Stimulated activated CD4-positive, alpha-beta T cell treated with anti-CD3 and anti-CD28 coated beads, Interleukin-1b, Interleukin-23, amount 100 ng/mL, for 1 hour (primary cell): ENCODE measurements around the gene NUAK2.
A peak's percentile ranks its signal among the peaks of the same experiment; 100 is the strongest.

ENCODE experiments used
- DNase-seq, 2 donors: peaks; one replicate each; pipeline ENCODE4 v3.0.0-alpha.2; 2020; ENCODE audit warnings: low read depth in 2 of 2

The NUAK2 gene

GRCh38 chr1:205274041-205274691 lies 47.4 kb downstream of the NUAK2 start:
- DNase-seq = no peak

- peak; percentile 64 to 76 for DNase-seq
Observed at GRCh38 chr1:205273551-205273982, 48.0 kb downstream of the NUAK2 start.

DNA sequence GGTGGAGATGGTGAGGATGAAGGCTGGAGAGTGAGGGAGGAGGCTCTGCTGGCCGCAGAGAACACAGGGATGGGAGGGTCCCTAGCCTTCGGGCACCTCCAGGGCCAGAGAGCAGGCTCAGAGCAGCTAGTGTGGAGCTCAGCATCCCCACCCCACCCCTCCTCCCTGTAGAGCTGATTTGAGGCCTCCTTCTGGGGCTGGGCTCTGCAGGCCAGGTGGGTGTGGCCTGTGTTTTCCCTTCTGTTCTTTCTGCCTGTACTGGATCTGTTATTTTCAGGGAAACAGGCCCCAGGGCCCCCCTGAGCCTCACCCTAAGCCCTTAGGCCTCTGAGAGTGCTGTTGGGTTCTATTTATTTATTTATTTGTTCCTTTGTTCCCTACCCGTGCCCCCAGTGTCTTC lies 49.0 kb downstream of the NUAK2 start:
- no peak for DNase-seq

DNA sequence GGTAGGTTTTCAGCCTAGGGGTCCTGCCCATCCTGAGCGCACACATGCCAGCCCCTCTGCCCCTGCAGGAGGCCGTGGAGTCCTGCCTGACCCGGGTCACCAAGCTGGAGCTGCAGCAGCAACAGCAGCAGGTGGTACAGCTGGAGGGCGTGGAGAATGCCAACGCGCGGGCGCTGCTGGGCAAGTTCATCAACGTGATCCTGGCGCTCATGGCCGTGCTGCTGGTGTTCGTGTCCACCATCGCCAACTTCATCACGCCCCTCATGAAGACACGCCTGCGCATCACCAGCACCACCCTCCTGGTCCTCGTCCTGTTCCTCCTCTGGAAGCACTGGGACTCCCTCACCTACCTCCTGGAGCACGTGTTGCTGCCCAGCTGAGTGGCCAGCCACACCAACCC lies 49.8 kb downstream of the NUAK2 start:
- no peak for DNase-seq

DNA sequence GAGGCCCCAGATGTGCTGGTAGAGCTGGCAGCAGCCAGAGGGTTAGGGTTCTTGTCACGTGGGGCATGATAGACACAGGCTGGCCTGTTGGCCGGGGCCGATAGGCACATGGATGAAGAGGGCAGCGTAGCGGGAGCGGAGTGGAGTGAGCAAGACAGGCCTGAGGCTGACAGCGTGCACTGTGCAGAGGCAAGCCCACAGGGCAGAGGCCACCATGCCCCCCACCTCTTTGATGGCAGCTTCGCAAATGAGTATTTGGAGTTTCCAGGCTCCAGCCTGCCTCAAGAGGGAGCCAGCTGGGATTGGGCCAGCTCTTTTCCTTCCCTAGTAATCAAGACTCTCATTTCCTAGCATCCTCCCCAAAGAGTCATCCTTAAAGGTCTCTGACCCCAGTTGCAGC lies 50.3 kb downstream of the NUAK2 start:
- DNase-seq = no peak

DNA sequence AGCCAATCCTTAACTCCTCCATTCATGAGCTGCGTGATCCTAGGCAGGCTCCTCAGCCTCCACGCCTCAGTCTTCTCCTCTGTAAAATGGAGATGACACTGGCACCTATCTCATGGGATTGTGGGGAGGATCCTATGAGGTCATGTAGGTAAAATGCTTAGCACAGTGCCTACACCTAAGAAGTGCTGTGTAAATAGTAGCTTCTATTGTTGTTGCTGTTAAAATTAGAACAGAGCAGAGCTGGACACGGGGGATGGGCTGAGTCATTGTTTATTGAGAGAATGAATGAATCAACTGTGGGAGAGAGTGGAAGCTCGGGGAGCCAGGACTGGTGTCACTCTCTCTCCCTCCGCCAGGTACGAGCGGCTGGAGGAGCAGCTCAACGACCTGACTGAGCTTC lies 50.8 kb downstream of the NUAK2 start:
- DNase-seq = no peak

DNA sequence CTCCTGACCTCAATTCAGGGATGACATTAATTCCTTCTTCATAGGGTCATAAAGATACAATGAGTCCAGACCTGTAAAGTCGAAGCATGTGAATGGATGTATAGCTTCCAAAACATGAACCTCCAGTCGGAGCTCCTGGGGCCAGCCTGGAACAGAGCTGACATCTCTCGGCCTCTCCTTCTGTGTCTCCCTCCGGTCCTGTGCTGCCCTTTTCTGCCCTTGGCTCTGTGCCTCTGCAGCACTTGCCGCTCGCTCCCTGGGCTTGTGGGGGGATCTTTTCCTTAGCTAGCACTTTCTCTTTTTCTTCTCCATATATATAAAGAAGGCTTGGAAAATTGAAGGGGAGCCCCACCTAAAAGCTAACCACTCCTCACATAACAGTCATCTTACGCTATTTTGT lies 51.3 kb downstream of the NUAK2 start:
- DNase-seq = no peak

GRCh38 chr1:205269711-205270110 lies 51.8 kb downstream of the NUAK2 start:
- no peak for DNase-seq

DNA sequence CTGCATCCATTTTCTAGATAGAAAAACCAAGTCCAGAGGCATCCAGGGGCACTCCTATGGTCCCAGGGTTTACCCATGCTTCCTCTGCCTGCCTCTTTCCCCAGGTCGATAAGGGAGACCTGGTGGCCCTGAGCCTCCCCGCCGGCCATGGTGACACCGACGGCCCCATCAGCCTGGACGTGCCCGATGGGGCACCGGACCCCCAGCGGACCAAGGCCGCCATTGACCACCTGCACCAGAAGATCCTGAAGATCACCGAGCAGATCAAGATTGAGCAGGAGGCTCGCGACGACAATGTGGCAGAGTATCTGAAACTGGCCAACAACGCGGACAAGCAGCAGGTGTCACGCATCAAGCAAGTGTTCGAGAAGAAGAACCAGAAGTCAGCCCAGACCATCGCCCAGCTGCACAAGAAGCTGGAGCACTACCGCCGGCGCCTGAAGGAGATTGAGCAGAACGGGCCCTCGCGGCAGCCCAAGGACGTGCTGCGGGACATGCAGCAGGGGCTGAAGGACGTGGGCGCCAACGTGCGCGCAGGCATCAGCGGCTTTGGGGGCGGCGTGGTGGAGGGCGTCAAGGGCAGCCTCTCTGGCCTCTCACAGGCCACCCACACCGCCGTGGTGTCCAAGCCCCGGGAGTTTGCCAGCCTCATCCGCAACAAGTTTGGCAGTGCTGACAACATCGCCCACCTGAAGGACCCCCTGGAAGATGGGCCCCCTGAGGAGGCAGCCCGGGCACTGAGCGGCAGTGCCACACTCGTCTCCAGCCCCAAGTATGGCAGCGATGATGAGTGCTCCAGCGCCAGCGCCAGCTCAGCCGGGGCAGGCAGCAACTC lies 52.5 kb downstream of the NUAK2 start:
- no peak for DNase-seq

- no peak for DNase-seq
Observed at GRCh38 chr1:205267306-205267902, 54.1 kb downstream of the NUAK2 start.

DNA sequence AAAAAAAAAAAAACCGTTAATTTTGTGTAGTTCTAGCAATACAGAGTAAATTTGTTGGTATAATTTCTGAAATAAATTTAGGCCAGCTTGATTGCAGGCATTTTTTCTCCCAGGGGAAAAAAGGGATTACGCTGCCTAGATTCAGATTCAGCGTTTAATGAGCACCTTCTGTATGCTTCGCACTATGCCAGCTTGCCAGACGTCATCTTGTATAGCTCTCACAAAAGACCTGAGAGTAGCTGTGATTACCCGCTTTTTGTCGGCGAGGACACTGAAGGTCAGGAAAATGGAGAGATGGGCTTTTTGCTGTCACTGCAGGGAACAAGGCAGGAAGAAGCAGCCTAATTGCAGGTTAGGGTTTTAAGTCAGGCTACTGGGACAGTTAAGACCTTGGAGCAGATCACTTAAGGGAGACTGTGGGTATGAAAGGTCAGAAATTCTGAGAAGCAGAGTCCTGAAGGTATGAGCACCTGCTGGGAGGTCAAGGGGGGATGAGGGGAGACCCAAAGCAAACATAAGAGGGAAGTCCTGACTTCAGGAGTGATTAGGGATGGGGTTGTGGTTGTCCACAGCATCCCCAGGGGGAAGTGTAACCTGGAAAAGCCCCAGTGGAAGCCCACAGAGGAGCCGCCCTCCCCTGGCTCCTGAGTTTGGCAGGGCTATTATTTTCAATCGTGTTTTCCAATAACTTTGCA lies 54.8 kb downstream of the NUAK2 start:
- no peak for DNase-seq

GRCh38 chr1:205263580-205264190 lies 57.9 kb downstream of the NUAK2 start:
- DNase-seq = no peak

GRCh38 chr1:205262731-205263171 lies 58.8 kb downstream of the NUAK2 start:
- no peak for DNase-seq

GRCh38 chr1:205261946-205262691 lies 59.4 kb downstream of the NUAK2 start:
- DNase-seq = no peak

- no peak for DNase-seq
Observed at GRCh38 chr1:205260948-205261732, 60.4 kb downstream of the NUAK2 start.

- no peak for DNase-seq
Observed at GRCh38 chr1:205259998-205260397, 61.5 kb downstream of the NUAK2 start.

DNA sequence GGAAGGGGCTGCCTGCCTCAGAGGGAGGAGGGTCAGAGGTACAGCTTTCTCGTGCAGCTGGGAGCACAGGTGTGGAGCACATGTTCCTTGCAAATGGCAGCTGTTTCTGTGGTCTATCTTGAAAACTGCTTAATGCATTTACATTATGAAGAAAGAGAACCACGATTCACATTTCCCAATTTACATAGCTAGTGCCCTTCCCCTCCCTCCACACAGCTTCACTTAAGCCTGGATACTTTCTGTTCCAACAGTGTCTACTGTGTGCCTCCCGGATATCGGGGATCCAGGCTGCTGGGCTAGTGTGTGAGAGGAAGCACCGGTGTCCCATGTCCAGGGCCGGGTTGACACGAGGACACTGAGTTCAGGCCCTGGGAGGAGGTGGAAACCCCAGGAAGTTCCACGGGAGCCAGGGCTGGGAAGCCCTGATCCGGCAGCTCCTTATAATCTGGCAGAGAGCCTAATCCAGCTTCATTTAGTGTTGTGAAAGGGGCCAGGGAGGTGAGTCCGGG lies 62.2 kb downstream of the NUAK2 start:
- DNase-seq = no peak

- DNase-seq = no peak
Observed at GRCh38 chr1:205258719-205259118, 62.8 kb downstream of the NUAK2 start.

- DNase-seq = no peak
Observed at GRCh38 chr1:205258261-205258691, 63.3 kb downstream of the NUAK2 start.

DNA sequence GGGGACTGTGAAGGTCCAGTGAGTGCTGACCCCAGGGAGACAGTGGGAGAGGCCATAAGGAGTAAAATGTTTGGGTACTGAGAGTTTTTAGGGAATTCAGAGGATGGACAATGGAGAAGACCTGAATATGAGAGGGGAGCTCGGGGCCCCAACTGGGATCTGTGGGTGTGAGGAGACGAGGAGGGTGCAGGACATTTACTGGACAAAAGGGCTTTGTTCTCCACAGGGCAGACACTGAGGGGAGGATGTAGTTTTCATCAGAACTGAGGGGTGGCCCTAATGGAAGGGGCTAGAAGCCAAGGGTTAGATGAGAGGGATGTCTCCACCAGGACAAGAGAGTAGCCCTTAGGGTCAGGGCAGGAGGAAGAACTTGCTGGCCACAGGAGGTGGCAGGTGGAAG lies 63.8 kb downstream of the NUAK2 start:
- no peak for DNase-seq
